ENCODE results near the gene NT5C2. TPM values are rescaled to one million over a fixed set of nuclear protein-coding genes. Genes with fewer than 3 reads are reported as not detected.

NT5C2 gene
- total and polyA plus RNA-seq, 2 donors (not counting 1 experiment from before 2014, with no cell fraction given) = 38.6 to 80.8 TPM

- no peaks in the 10 kb centered on the region for H3K9me3 Mint-ChIP-seq (ENCODE audit: insufficient read depth)
- Histone ChIP-seq H3K79me2 (ENCODE audit: control insufficient read depth, insufficient read depth, low read length) (no peaks in the 10 kb centered on the region), H3K27me3 (replicated peaks in 1 of 4; ENCODE audit: control extremely low read depth in 1 of 4, control insufficient read depth in 3 of 4, insufficient read depth in 4 of 4, low read length in 3 of 4) (no peaks in the 10 kb centered on the region), H3K4me2 (replicated peaks; ENCODE audit: low read depth, low read length, poor library complexity, severe bottlenecking) (no peak overlapping the region), H3K36me3 (replicated peaks in 1 of 2; ENCODE audit: control extremely low read depth in 1 of 2, control insufficient read depth in 1 of 2, extremely low read depth in 1 of 2, insufficient read depth in 2 of 2, low read length in 1 of 2) (peaks cover 2 to 9% of the 10 kb centered on the region in 2 experiments), H3K4me1 (ENCODE audit: control insufficient read depth in 2 of 2, insufficient read depth in 2 of 2, low read length in 2 of 2) (no peaks in the 10 kb centered on the region), H3K9me3 (ENCODE audit: control extremely low read depth in 1 of 3, control insufficient read depth in 2 of 3, insufficient read depth in 1 of 3, low read length in 2 of 3) (no peaks in the 10 kb centered on the region), H4K20me1 (ENCODE audit: control insufficient read depth, insufficient read depth, low read length, poor library complexity, severe bottlenecking) (no peaks in the 10 kb centered on the region), H3K4me3 (ENCODE audit: control extremely low read depth in 1 of 5, extremely low read depth in 1 of 5, insufficient read depth in 1 of 5, low read depth in 2 of 5, low read length in 4 of 5) (no peak overlapping the region), H2AFZ (ENCODE audit: insufficient read depth, low read depth, low read length, poor library complexity, severe bottlenecking) (no peak overlapping the region), H3K9ac (ENCODE audit: low read length) (no peak overlapping the region), H3K27ac (ENCODE audit: low read length in 2 of 2) (no peak overlapping the region)
- TF ChIP-seq, protein P1, sequence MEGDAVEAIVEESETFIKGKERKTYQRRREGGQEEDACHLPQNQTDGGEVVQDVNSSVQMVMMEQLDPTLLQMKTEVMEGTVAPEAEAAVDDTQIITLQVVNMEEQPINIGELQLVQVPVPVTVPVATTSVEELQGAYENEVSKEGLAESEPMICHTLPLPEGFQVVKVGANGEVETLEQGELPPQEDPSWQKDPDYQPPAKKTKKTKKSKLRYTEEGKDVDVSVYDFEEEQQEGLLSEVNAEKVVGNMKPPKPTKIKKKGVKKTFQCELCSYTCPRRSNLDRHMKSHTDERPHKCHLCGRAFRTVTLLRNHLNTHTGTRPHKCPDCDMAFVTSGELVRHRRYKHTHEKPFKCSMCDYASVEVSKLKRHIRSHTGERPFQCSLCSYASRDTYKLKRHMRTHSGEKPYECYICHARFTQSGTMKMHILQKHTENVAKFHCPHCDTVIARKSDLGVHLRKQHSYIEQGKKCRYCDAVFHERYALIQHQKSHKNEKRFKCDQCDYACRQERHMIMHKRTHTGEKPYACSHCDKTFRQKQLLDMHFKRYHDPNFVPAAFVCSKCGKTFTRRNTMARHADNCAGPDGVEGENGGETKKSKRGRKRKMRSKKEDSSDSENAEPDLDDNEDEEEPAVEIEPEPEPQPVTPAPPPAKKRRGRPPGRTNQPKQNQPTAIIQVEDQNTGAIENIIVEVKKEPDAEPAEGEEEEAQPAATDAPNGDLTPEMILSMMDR (IDR thresholded peaks at IDR 0.05) = no peak
- TF ChIP-seq EZH2 (IDR thresholded peaks at IDR 0.05; ENCODE audit: borderline replicate concordance, insufficient read depth, low read depth, low read length, poor library complexity, severe bottlenecking) = no peak
- intact Hi-C loops (cut with micrococcal nuclease) = no loop called here
- POLR2A ChIA-PET = no interaction called here
- no peaks in the 10 kb centered on the region for H3K4me1 Mint-ChIP-seq
- H3K27me3 Mint-ChIP-seq = no peaks in the 10 kb centered on the region
- ATAC-seq (ENCODE audit: low read depth) = no peak
- no CpG with 5 or more reads among the region's 1 CpG for WGBS (ENCODE audit: insufficient coverage)
- CTCF ChIA-PET = interaction anchor here (1.2 kb wide), 1 partner anchor 162 kb away, joined by 3 read pairs; no protein-coding TSS in a partner anchor
- no peak overlapping the region for H3K4me3 Mint-ChIP-seq
- no peak overlapping the region for H3K27ac Mint-ChIP-seq
- DNase-seq = no peak
Observed at GRCh38 chr10:103082683-103083082, 110.4 kb downstream of the NT5C2 start.

GRCh38 chr10:103080891-103081581 lies 112.0 kb downstream of the NT5C2 start:
- no peaks in the 10 kb centered on the region for H3K27me3 Mint-ChIP-seq
- Histone ChIP-seq H3K27me3 (replicated peaks in 1 of 4; ENCODE audit: control extremely low read depth in 1 of 4, control insufficient read depth in 3 of 4, insufficient read depth in 4 of 4, low read length in 3 of 4) (no peaks in the 10 kb centered on the region), H2AFZ (ENCODE audit: insufficient read depth, low read depth, low read length, poor library complexity, severe bottlenecking) (no peak overlapping the region), H3K4me1 (ENCODE audit: control insufficient read depth in 2 of 2, insufficient read depth in 2 of 2, low read length in 2 of 2) (no peaks in the 10 kb centered on the region), H3K4me3 (ENCODE audit: control extremely low read depth in 1 of 5, extremely low read depth in 1 of 5, insufficient read depth in 1 of 5, low read depth in 2 of 5, low read length in 4 of 5) (no peak overlapping the region), H3K4me2 (replicated peaks; ENCODE audit: low read depth, low read length, poor library complexity, severe bottlenecking) (no peak overlapping the region), H4K20me1 (ENCODE audit: control insufficient read depth, insufficient read depth, low read length, poor library complexity, severe bottlenecking) (no peaks in the 10 kb centered on the region), H3K36me3 (replicated peaks in 1 of 2; ENCODE audit: control extremely low read depth in 1 of 2, control insufficient read depth in 1 of 2, extremely low read depth in 1 of 2, insufficient read depth in 2 of 2, low read length in 1 of 2) (peaks cover 0 to 15% of the 10 kb centered on the region in 2 experiments), H3K9ac (ENCODE audit: low read length) (no peak overlapping the region), H3K79me2 (ENCODE audit: control insufficient read depth, insufficient read depth, low read length) (no peaks in the 10 kb centered on the region), H3K27ac (ENCODE audit: low read length in 2 of 2) (no peak overlapping the region), H3K9me3 (ENCODE audit: control extremely low read depth in 1 of 3, control insufficient read depth in 2 of 3, insufficient read depth in 1 of 3, low read length in 2 of 3) (no peaks in the 10 kb centered on the region)
- no peak overlapping the region for H3K4me3 Mint-ChIP-seq
- ChIA-PET POLR2A (no interaction called here), CTCF (interaction anchor here (1.8 kb wide), 1 partner anchor 163 kb away, joined by 4 read pairs; the partner anchor contains the start of gene CNNM2)
- ATAC-seq (ENCODE audit: low read depth) (no peak), DNase-seq (no peak)
- 84% methylated on average over 4 of the region's 4 CpGs for WGBS (ENCODE audit: insufficient coverage)
- intact Hi-C loops (cut with micrococcal nuclease) = no loop called here
- no peaks in the 10 kb centered on the region for H3K9me3 Mint-ChIP-seq (ENCODE audit: insufficient read depth)
- no peaks in the 10 kb centered on the region for H3K4me1 Mint-ChIP-seq
- TF ChIP-seq, protein P1 (IDR thresholded peaks at IDR 0.05) = no peak
- TF ChIP-seq EZH2 (IDR thresholded peaks at IDR 0.05; ENCODE audit: borderline replicate concordance, insufficient read depth, low read depth, low read length, poor library complexity, severe bottlenecking) = no peak
- no peak overlapping the region for H3K27ac Mint-ChIP-seq

Measured in B cell (primary cell).